Kidney epithelial cell (primary cell): ENCODE measurements around the gene HSPB9. TPM values are rescaled to one million over a fixed set of nuclear protein-coding genes. Genes with fewer than 3 reads are reported as not detected.

Source experiments
- DNase-seq: peaks from one replicate; pipeline ENCODE4 v3.0.0-alpha.2; 2010; ENCODE audit warnings: low read depth
- H3K27me3 ChIP-seq: 2 replicates; pipeline ENCODE4 v1.6.0; 2011; ENCODE audit warnings: low read length; ENCODE audit not compliant: control insufficient read depth, insufficient read depth
- H3K36me3 ChIP-seq: 2 replicates; pipeline ENCODE4 v1.5.1; 2011; ENCODE audit warnings: low read length; ENCODE audit not compliant: control insufficient read depth, insufficient read depth
- H3K4me3 ChIP-seq: 2 replicates; pipeline ENCODE4 v1.5.1; 2011; ENCODE audit warnings: low read depth, mild to moderate bottlenecking, control low read depth, low read length
- CTCF ChIP-seq: IDR thresholded peaks from 2 replicates; pipeline ENCODE4 v1.5.1; 2011; ENCODE audit warnings: mild to moderate bottlenecking, moderate library complexity, low read length, control low read depth, inconsistent platforms; ENCODE audit not compliant: insufficient read depth, poor library complexity, severe bottlenecking
- total RNA-seq: library from RNA; depleted of rRNA; stranded (reverse); fragments of >200 nt; gene quantifications from 2 replicates; pipeline ENCODE4 v1.2.3, GENCODE V29; 2015

HSPB9 gene
- total RNA-seq, 1 donor from 2014 or later = not detected

- Histone ChIP-seq H3K4me3 (no peak overlapping the region), H3K36me3 (no peaks in the 10 kb centered on the region), H3K27me3 (peaks cover 7% of the 10 kb centered on the region)
- TF ChIP-seq CTCF = no peak
- no peak for DNase-seq
Measured at GRCh38 chr17:42079541-42079940, 43.1 kb upstream of the HSPB9 start.

- DNase-seq = no peak
- H3K36me3 ChIP-seq = no peaks in the 10 kb centered on the region
- no peak for TF ChIP-seq CTCF
- no peak overlapping the region for H3K4me3 ChIP-seq
- H3K27me3 ChIP-seq = peaks cover 7% of the 10 kb centered on the region
Measured at GRCh38 chr17:42081516-42082129, 41.0 kb upstream of the HSPB9 start.

- Histone ChIP-seq H3K4me3 (no peak overlapping the region), H3K27me3 (peaks cover 11% of the 10 kb centered on the region), H3K36me3 (no peaks in the 10 kb centered on the region)
- no peak for TF ChIP-seq CTCF
- no peak for DNase-seq
Measured at GRCh38 chr17:42087042-42087701, 35.4 kb upstream of the HSPB9 start.

- Histone ChIP-seq H3K27me3 (peaks cover 11% of the 10 kb centered on the region), H3K4me3 (no peak overlapping the region), H3K36me3 (no peaks in the 10 kb centered on the region)
- TF ChIP-seq CTCF = no peak
- no peak for DNase-seq
Measured at GRCh38 chr17:42087736-42088705, 34.6 kb upstream of the HSPB9 start.

- TF ChIP-seq CTCF = no peak
- DNase-seq = no peak
Measured at GRCh38 chr17:42088736-42089135, 33.9 kb upstream of the HSPB9 start.

More at GRCh38 chr17:42088736-42089135, 33.9 kb upstream of the HSPB9 start:
- peaks cover 11% of the 10 kb centered on the region for H3K27me3 ChIP-seq
- H3K4me3 ChIP-seq = no peak overlapping the region
- no peaks in the 10 kb centered on the region for H3K36me3 ChIP-seq
